HEK293 (cell line): ENCODE results near the gene MTMR2.

Experiments used
- BCL11B ChIP-seq: fragments of 450-650 bp; formaldehyde crosslinking; IDR thresholded peaks from 2 replicates; pipeline ENCODE4 v1.5.1; 2016; ENCODE audit warnings: low read depth, missing biosample characterization, missing genetic modification characterization
- HIC1 ChIP-seq: fragments of 450-650 bp; formaldehyde crosslinking; IDR thresholded peaks from 2 replicates; pipeline ENCODE4 v1.5.1; 2016; ENCODE audit warnings: missing biosample characterization, missing genetic modification characterization
- KLF16 ChIP-seq: fragments of 450-650 bp; formaldehyde crosslinking; IDR thresholded peaks from 2 replicates; pipeline ENCODE4 v1.5.1; 2017; ENCODE audit warnings: missing biosample characterization, missing genetic modification characterization
- PRDM10 ChIP-seq: fragments of 450-650 bp; formaldehyde crosslinking; IDR thresholded peaks from 2 replicates; pipeline ENCODE4 v1.5.1; 2016; ENCODE audit warnings: missing biosample characterization, missing genetic modification characterization
- TCF7L2 ChIP-seq: IDR thresholded peaks from 2 replicates; pipeline ENCODE4 v1.6.1; 2011; ENCODE audit warnings: low read depth, mild to moderate bottlenecking, inconsistent platforms, low read length, moderate library complexity, borderline replicate concordance
- YY1 ChIP-seq: fragments of 450-650 bp; formaldehyde crosslinking; IDR thresholded peaks from 2 replicates; pipeline ENCODE4 v1.5.1; 2018; ENCODE audit warnings: missing biosample characterization, missing genetic modification characterization
- ZNF146 ChIP-seq: fragments of 450-650 bp; formaldehyde crosslinking; IDR thresholded peaks from 2 replicates; pipeline ENCODE4 v1.5.1; 2016; ENCODE audit warnings: missing biosample characterization, missing genetic modification characterization
- ZNF24 ChIP-seq: fragments of 450-650 bp; formaldehyde crosslinking; IDR thresholded peaks from 2 replicates; pipeline ENCODE4 v1.5.1; 2016; ENCODE audit warnings: missing biosample characterization, missing genetic modification characterization
- ZNF324 ChIP-seq: fragments of 450-650 bp; formaldehyde crosslinking; IDR thresholded peaks from 2 replicates; pipeline ENCODE4 v1.5.1; 2016; ENCODE audit warnings: missing biosample characterization, missing genetic modification characterization
- ZNF341 ChIP-seq: fragments of 450-650 bp; formaldehyde crosslinking; IDR thresholded peaks from 2 replicates; pipeline ENCODE4; 2016; ENCODE audit warnings: low read depth, missing biosample characterization, missing genetic modification characterization
- ZNF37A ChIP-seq: fragments of 450-650 bp; IDR thresholded peaks from 2 replicates; pipeline ENCODE4 v1.5.1; 2018; ENCODE audit warnings: missing biosample characterization, missing genetic modification characterization
- ZNF501 ChIP-seq: fragments of 450-650 bp; formaldehyde crosslinking; IDR thresholded peaks from 2 replicates; pipeline ENCODE4 v1.5.1; 2016; ENCODE audit warnings: missing biosample characterization, missing genetic modification characterization
- ZNF585B ChIP-seq: fragments of 450-650 bp; formaldehyde crosslinking; IDR thresholded peaks from 2 replicates; pipeline ENCODE4 v1.5.1; 2016; ENCODE audit warnings: missing biosample characterization, missing genetic modification characterization
- ZNF692 ChIP-seq: fragments of 450-650 bp; formaldehyde crosslinking; IDR thresholded peaks from 2 replicates; pipeline ENCODE4 v1.5.1; 2016; ENCODE audit warnings: missing biosample characterization, missing genetic modification characterization
- ZNF747 ChIP-seq: fragments of 450-650 bp; formaldehyde crosslinking; IDR thresholded peaks from 2 replicates; pipeline ENCODE4 v1.5.1; 2016; ENCODE audit warnings: missing biosample characterization, missing genetic modification characterization
- ZNF791 ChIP-seq: fragments of 450-650 bp; formaldehyde crosslinking; IDR thresholded peaks from 2 replicates; pipeline ENCODE4 v1.5.1; 2016; ENCODE audit warnings: missing biosample characterization, missing genetic modification characterization
- ZXDB ChIP-seq: fragments of 450-650 bp; formaldehyde crosslinking; IDR thresholded peaks from 2 replicates; pipeline ENCODE4 v1.5.1; 2016; ENCODE audit warnings: missing biosample characterization, missing genetic modification characterization
- TF ChIP-seq, protein P1 (sequence below): fragments of 450-650 bp; formaldehyde crosslinking; IDR thresholded peaks from 2 replicates; pipeline ENCODE4 v1.5.1; 2016; ENCODE audit warnings: missing biosample characterization, missing genetic modification characterization, low read depth
- TF ChIP-seq, protein P2 (sequence below): fragments of 450-650 bp; formaldehyde crosslinking; IDR thresholded peaks from 2 replicates; pipeline ENCODE4 v1.5.1; 2016; ENCODE audit warnings: missing biosample characterization, missing genetic modification characterization
- TF ChIP-seq, protein P3 (sequence below): fragments of 450-650 bp; IDR thresholded peaks from 2 replicates; pipeline ENCODE4 v1.5.1; 2018; ENCODE audit warnings: missing biosample characterization, missing genetic modification characterization

Gene MTMR2

GRCh38 chr11:95923728-95924413 lies at the start of gene MTMR2 (continued):
- TF ChIP-seq, protein P1, sequence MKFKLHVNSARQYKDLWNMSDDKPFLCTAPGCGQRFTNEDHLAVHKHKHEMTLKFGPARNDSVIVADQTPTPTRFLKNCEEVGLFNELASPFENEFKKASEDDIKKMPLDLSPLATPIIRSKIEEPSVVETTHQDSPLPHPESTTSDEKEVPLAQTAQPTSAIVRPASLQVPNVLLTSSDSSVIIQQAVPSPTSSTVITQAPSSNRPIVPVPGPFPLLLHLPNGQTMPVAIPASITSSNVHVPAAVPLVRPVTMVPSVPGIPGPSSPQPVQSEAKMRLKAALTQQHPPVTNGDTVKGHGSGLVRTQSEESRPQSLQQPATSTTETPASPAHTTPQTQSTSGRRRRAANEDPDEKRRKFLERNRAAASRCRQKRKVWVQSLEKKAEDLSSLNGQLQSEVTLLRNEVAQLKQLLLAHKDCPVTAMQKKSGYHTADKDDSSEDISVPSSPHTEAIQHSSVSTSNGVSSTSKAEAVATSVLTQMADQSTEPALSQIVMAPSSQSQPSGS (tag by site-specific recombination) = no peak
- TF ChIP-seq, protein P2, sequence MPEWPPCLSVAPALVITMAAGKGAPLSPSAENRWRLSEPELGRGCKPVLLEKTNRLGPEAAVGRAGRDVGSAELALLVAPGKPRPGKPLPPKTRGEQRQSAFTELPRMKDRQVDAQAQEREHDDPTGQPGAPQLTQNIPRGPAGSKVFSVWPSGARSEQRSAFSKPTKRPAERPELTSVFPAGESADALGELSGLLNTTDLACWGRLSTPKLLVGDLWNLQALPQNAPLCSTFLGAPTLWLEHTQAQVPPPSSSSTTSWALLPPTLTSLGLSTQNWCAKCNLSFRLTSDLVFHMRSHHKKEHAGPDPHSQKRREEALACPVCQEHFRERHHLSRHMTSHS (tag by site-specific recombination) = no peak
- no peak for TF ChIP-seq HIC1 (tag by site-specific recombination)
- peak; percentile 33; the same call in 1 of the 2 replicates for TF ChIP-seq ZNF692 (tag by site-specific recombination)
- no peak for TF ChIP-seq ZNF747 (tag by site-specific recombination)
- TF ChIP-seq, protein P3, sequence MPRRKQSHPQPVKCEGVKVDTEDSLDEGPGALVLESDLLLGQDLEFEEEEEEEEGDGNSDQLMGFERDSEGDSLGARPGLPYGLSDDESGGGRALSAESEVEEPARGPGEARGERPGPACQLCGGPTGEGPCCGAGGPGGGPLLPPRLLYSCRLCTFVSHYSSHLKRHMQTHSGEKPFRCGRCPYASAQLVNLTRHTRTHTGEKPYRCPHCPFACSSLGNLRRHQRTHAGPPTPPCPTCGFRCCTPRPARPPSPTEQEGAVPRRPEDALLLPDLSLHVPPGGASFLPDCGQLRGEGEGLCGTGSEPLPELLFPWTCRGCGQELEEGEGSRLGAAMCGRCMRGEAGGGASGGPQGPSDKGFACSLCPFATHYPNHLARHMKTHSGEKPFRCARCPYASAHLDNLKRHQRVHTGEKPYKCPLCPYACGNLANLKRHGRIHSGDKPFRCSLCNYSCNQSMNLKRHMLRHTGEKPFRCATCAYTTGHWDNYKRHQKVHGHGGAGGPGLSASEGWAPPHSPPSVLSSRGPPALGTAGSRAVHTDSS (tag by site-specific recombination) = no peak
- peak; percentile 92 for TF ChIP-seq ZNF501 (tag by site-specific recombination)
- peak; percentile 82 for TF ChIP-seq PRDM10 (tag by site-specific recombination)
- TF ChIP-seq ZNF341 = peak; percentile 74
- TF ChIP-seq KLF16 = peak; percentile 54; the same call in 1 of the 2 replicates
- TF ChIP-seq ZXDB (tag by site-specific recombination) = peak; percentile 71
- no peak; the same call in 1 of the 2 replicates for TF ChIP-seq ZNF324 (tag by site-specific recombination)
- peak; percentile 95 for TF ChIP-seq BCL11B
- no peak for TF ChIP-seq ZNF24 (tag by site-specific recombination)
- no peak for TF ChIP-seq ZNF791 (tag by site-specific recombination)
- no peak for TF ChIP-seq ZNF37A (tag by site-specific recombination)
- peak; percentile 93 for TF ChIP-seq YY1 (tag by site-specific recombination)
- no peak for TF ChIP-seq TCF7L2
- TF ChIP-seq ZNF585B = no peak
- TF ChIP-seq ZNF146 (tag by site-specific recombination) = no peak
